ENCODE measurements around the gene CTNNA3.
"Not testable (repeated sequence)": the region's sequence is repeated elsewhere in the genome, so short reads cannot be mapped to it uniquely, and the experiment has no call there.

Gene CTNNA3

DNA sequence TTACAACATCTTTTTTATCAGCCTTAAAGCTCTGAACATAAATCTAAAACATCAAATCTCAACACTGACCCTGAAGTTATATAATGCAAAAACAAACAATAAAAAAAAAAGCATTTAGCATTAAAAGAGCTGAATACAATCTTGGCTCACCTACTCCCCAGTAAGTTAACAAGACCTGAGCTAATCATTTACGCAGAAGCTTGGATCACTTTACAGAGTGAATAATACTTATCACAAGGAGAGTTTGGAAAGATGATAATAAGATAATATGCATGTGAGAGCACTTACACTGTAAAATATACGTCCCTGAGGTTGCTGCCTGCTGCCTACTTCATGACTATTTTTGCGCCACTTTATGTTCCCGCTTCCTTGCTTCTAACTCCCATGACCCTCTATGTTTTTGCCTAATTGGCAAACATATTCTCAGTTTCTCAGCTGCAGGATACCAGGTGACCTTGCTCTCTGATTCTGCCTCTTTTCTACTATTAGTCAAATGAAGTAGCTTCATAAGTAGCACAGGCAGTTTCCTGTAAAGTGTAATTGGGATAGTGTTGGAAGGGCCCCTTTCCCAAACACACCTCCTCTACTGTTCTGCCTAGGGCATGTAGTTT lies 436.6 kb downstream of the CTNNA3 start:
- in situ Hi-C loops (cut with MboI; ENCODE audit: low sequenced_read_pairs), result no loop called here

DNA sequence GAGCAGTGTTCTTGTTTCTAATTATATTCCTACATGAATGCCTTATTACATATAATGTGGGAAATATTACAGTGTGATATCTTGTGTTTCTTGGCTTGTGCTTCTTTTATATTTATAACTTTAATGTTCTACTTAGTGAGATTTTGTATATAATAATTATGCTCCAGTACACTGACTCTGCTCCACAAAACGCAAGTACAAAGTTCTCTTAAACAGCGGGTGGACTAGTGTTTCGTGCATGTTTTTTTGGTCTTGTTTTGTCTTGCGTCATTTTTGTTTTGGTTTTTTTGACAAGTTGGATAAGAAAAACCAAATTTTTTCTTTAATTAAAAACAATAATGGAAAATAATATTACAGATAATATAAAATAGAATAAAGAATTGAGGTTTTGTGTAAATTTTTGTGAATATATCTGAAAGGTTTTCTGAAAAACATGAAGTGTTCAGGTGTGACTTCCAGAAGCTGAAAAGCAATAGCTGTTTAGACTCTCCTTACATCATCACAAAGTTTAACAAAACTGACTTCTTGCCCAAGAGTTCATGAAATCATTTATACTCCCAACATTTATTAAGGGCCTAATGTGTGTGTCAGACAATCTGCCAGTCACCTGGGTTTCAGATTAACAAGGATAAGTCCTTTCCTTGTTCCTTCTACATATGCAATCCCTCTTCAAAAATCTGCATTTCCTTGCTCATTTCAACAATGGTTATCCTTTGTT lies 438.4 kb downstream of the CTNNA3 start:
- in situ Hi-C loops (cut with MboI; ENCODE audit: low sequenced_read_pairs), result no loop called here

- in situ Hi-C loops (cut with MboI; ENCODE audit: low sequenced_read_pairs), result no loop called here
These were observed 439.0 kb downstream of the CTNNA3 start for GRCh38 chr10:67257018-67257417.

GRCh38 chr10:67250686-67251085 lies 445.3 kb downstream of the CTNNA3 start:
- in situ Hi-C loops (cut with MboI; ENCODE audit: low sequenced_read_pairs), result no loop called here

GRCh38 chr10:67246066-67246555 lies 449.9 kb downstream of the CTNNA3 start:
- in situ Hi-C loops (cut with MboI; ENCODE audit: low sequenced_read_pairs), result no loop called here

DNA sequence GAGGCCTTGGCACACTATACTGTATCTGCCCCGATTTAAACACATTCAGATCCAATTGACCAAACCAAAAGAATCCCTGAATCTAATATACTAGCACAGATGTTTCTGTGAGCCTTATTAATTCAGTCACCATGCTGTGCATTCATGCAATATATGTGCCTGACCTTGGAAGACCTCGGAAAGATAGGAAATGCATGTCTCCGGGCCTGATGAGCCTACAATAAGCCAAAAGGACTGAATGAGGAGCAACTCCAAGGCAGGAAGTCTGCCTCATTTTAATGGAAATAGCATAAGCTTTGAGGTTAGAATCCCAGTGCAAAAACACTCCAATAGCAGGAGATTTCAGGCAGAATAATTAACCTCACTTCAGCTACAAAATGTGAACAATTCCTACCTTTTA lies 453.5 kb downstream of the CTNNA3 start:
- in situ Hi-C loops (cut with MboI; ENCODE audit: low sequenced_read_pairs), result no loop called here

DNA sequence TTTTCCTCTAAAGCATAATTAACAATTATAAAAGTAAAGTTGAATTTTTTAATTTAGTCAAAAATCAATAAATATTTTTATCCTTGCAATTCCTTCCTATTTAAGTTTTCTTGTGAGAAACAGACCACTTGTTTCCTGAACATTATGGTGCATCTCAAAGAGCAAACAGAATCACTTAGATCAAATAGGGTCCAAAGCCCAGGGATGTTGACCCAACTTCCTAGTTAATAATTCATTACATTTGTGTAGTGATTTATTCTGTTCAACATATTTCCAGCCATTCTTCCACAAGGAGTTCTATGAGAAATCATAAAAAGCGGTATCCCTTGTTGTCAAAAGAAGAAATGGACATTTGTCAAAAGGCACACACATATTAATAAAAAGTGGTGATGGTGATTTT lies 454.5 kb downstream of the CTNNA3 start:
- in situ Hi-C loops (cut with MboI; ENCODE audit: low sequenced_read_pairs), result no loop called here

GRCh38 chr10:67239864-67240497 lies 456.0 kb downstream of the CTNNA3 start:
- in situ Hi-C loops (cut with MboI; ENCODE audit: low sequenced_read_pairs), result no loop called here

- in situ Hi-C loops (cut with MboI; ENCODE audit: low sequenced_read_pairs), result not testable (repeated sequence)
These were observed 465.1 kb downstream of the CTNNA3 start for GRCh38 chr10:67230680-67231500.

DNA sequence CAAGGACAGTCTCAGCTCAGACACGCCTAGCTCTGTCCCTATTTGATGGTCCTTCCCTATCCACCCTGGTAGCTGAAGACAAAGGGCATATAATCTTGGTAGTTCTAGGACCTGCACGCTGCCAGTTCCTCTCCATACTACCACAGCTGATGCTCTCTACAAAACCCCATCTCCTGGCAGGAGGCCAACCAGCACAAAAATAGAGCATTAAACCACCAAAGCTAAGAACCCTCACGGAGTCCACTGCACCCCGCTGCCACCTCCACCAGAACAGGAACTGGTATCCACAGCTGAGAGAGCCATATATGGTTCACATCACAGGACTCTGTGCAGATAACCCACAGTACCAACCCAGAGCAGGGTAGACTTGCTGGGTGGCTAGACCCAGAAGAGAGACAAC lies 470.8 kb downstream of the CTNNA3 start:
- in situ Hi-C loops (cut with MboI; ENCODE audit: low sequenced_read_pairs), result no loop called here

- in situ Hi-C loops (cut with MboI; ENCODE audit: low sequenced_read_pairs), result no loop called here
These were observed 471.4 kb downstream of the CTNNA3 start for GRCh38 chr10:67224553-67224952.

DNA sequence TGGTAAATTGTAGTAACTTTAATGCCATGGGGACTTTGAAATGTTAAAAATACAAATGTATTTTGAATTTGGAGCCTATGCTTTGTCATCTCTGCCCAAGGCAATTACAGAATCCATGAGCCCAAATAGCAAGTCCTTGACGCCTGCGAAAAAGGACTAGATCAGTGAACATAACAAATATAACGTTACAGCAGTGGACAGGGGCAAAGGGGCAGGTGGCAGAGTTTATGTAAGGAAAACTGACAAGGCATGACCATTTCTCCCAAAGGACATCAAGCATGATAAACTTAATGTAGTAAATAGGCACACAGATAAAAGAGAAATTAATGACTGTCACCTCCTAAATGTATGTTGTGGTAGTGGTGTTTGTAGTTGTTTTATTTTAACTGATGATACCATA lies 473.1 kb downstream of the CTNNA3 start:
- in situ Hi-C loops (cut with MboI; ENCODE audit: low sequenced_read_pairs), result no loop called here

- in situ Hi-C loops (cut with MboI; ENCODE audit: low sequenced_read_pairs), result no loop called here
These were observed 474.0 kb downstream of the CTNNA3 start for GRCh38 chr10:67221939-67222494.

- in situ Hi-C loops (cut with MboI; ENCODE audit: low sequenced_read_pairs), result no loop called here
These were observed 484.3 kb downstream of the CTNNA3 start for GRCh38 chr10:67211680-67212079.

GRCh38 chr10:67207923-67208322 lies 488.1 kb downstream of the CTNNA3 start:
- in situ Hi-C loops (cut with MboI; ENCODE audit: low sequenced_read_pairs), result not testable (repeated sequence)

- in situ Hi-C loops (cut with MboI; ENCODE audit: low sequenced_read_pairs), result no loop called here
These were observed 495.0 kb downstream of the CTNNA3 start for GRCh38 chr10:67200913-67201564.

GRCh38 chr10:67175354-67175753 lies 520.6 kb downstream of the CTNNA3 start:
- in situ Hi-C loops (cut with MboI; ENCODE audit: low sequenced_read_pairs), result no loop called here

DNA sequence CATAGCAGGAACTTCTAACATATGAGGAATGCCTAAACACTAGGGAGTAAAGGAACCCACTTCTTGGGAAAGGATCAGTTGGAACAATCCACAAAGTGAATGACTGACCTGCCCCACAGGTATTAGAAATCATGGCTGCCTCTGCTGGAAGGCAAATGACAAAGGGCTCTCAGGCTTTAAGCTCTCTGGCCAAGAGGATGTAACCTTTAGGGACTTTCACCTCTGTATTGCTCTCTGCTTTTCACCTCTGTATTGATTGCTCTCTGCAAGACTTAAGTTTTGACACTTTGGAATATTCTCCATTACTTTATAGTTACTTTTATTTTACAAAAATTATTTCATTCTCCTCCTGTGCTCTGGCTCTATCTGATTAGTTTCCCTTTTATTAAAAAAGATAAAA lies 522.2 kb downstream of the CTNNA3 start:
- in situ Hi-C loops (cut with MboI; ENCODE audit: low sequenced_read_pairs), result no loop called here

GRCh38 chr10:67171970-67172369 lies 524.0 kb downstream of the CTNNA3 start:
- in situ Hi-C loops (cut with MboI; ENCODE audit: low sequenced_read_pairs), result no loop called here

- in situ Hi-C loops (cut with MboI; ENCODE audit: low sequenced_read_pairs), result no loop called here
These were observed 539.8 kb downstream of the CTNNA3 start for GRCh38 chr10:67156239-67156638.

Measured in hTERT RPE-1 (cell line).